ENCODE results near the gene CTTNBP2. TPM values are rescaled to one million over a fixed set of nuclear protein-coding genes. Genes with fewer than 3 reads are reported as not detected.

The CTTNBP2 gene
- total RNA-seq, 1 experiment from 2014 or later = 17.6 TPM

- Histone ChIP-seq H3K4me2 (ENCODE audit: insufficient read depth, insufficient read length, low read length) (no peak overlapping the region), H3K23ac (ENCODE audit: insufficient read length, low read depth, low read length) (no peak overlapping the region), H3K18ac (ENCODE audit: insufficient read length, low read depth, low read length) (no peak overlapping the region), H4K8ac (replicated peaks; ENCODE audit: insufficient read length, low read depth, low read length) (no peak overlapping the region), H3K9ac (ENCODE audit: extremely low read depth, insufficient read length, low read length) (no peak overlapping the region), H2AFZ (ENCODE audit: low read length) (no peak overlapping the region), H4K5ac (ENCODE audit: insufficient read length, low read depth, low read length) (no peak overlapping the region), H3K56ac (ENCODE audit: insufficient read length, low read depth, low read length) (no peak overlapping the region), H4K91ac (ENCODE audit: insufficient read length, low read depth, low read length) (no peak overlapping the region), H3K79me2 (ENCODE audit: insufficient read depth, low read length) (no peaks in the 10 kb centered on the region), H2AK5ac (ENCODE audit: insufficient read length, low read length) (no peak overlapping the region), H3K23me2 (ENCODE audit: insufficient read length, low read depth, low read length, poor library complexity, severe bottlenecking) (no peaks in the 10 kb centered on the region), H2BK5ac (ENCODE audit: insufficient read length, low read length) (no peak overlapping the region), H2BK20ac (ENCODE audit: low read depth, low read length, poor library complexity, severe bottlenecking) (no peak overlapping the region), H2BK12ac (ENCODE audit: insufficient read length, low read depth, low read length) (no peak overlapping the region), H4K20me1 (ENCODE audit: control insufficient read depth, insufficient read depth, insufficient read length) (no peaks in the 10 kb centered on the region), H3T11ph (ENCODE audit: low read length) (no peak overlapping the region), H3K4ac (ENCODE audit: low read depth, low read length) (no peak overlapping the region), H3K14ac (ENCODE audit: insufficient read depth, low read length) (no peak overlapping the region), H3K79me1 (ENCODE audit: insufficient read depth, low read depth, low read length, poor library complexity, severe bottlenecking) (no peaks in the 10 kb centered on the region), H3K9me3 (ENCODE audit: control insufficient read depth, low read depth, low read length) (no peaks in the 10 kb centered on the region), H2BK120ac (ENCODE audit: low read depth, low read length, poor library complexity, severe bottlenecking) (no peak overlapping the region), H3K4me1 (ENCODE audit: insufficient read depth, low read length) (no peaks in the 10 kb centered on the region), H2BK15ac (ENCODE audit: low read depth, low read length) (no peak overlapping the region), H3K27ac (ENCODE audit: insufficient read length, low read depth, low read length) (no peak overlapping the region), H3K27me3 (ENCODE audit: insufficient read depth, low read length) (no peaks in the 10 kb centered on the region)
- no CpG with 5 or more reads among the region's 3 CpGs for WGBS (ENCODE audit: extremely low coverage, insufficient read length, low lambda C conversion rate)
- H3K27ac Mint-ChIP-seq = no peak overlapping the region
- H3K9me3 Mint-ChIP-seq = no peaks in the 10 kb centered on the region
- H3K4me1 Mint-ChIP-seq = peaks cover 3% of the 10 kb centered on the region in 2 experiments; a peak in 3 of 4 replicates
- H3K4me3 Mint-ChIP-seq = no peak overlapping the region
- DNase-seq = no peak
- H3K27me3 Mint-ChIP-seq (ENCODE audit: low read depth) = no peaks in the 10 kb centered on the region
- TF ChIP-seq CTCF (conservative IDR thresholded peaks at IDR 0.05) = no peak
- H3K36me3 Mint-ChIP-seq (ENCODE audit: insufficient read depth in 1 of 3, low read depth in 3 of 3) = no peaks in the 10 kb centered on the region
These were observed 22.0 kb upstream of the CTTNBP2 start for GRCh38 chr7:117895276-117895675.
